ENCODE data around the gene CDCA4. TPM values are rescaled to one million over a fixed set of nuclear protein-coding genes. Genes with fewer than 3 reads are reported as not detected.

CDCA4 gene
- total RNA-seq, 2 experiments from 2014 or later = 59.4 to 63.5 TPM

- DNase-seq (no peak), ATAC-seq (no peak)
- peaks cover 7% of the 10 kb centered on the region for H3K36me3 Mint-ChIP-seq (ENCODE audit: low read depth)
- H3K4me1 Mint-ChIP-seq (ENCODE audit: low read depth) = peaks cover 55% of the 10 kb centered on the region
- H3K9me3 Mint-ChIP-seq = no peaks in the 10 kb centered on the region
- no peaks in the 10 kb centered on the region for H3K27me3 Mint-ChIP-seq
- intact Hi-C loops (cut with micrococcal nuclease) = loop anchor here (5.0 kb wide), 1 partner anchor 316 kb away; the partner anchor contains the start of gene SIVA1
- TF ChIP-seq CTCF (IDR thresholded peaks at IDR 0.05) = no peak
- H3K27ac Mint-ChIP-seq = no peak overlapping the region
- CTCF ChIA-PET = interaction anchor here (0.9 to 3.5 kb wide), 3 partner anchors 19 to 22 kb away, joined by 3 to 16 read pairs (median 5); no protein-coding TSS in a partner anchor
- POLR2A ChIA-PET = interaction anchor here (1.1 to 1.8 kb wide), 2 partner anchors 10 to 47 kb away, joined by 3 to 5 read pairs; partner anchors contain the start of gene CDCA4
- no peak overlapping the region for H3K4me3 Mint-ChIP-seq
Measured at GRCh38 chr14:105067969-105068301, 47.1 kb upstream of the CDCA4 start.

GRCh38 chr14:105067140-105067968 lies 46.5 kb upstream of the CDCA4 start:
- peak overlapping the region; percentile 96 for H3K27ac Mint-ChIP-seq
- DNase-seq (peak; percentile 84), ATAC-seq (peak; percentile 12)
- H3K9me3 Mint-ChIP-seq = no peaks in the 10 kb centered on the region
- ChIA-PET POLR2A (interaction anchor here (1.1 to 1.8 kb wide), 2 partner anchors 9 to 46 kb away, joined by 3 to 5 read pairs; partner anchors contain the start of gene CDCA4), CTCF (interaction anchor here (0.9 to 3.5 kb wide), 3 partner anchors 20 to 23 kb away, joined by 3 to 16 read pairs (median 5); no protein-coding TSS in a partner anchor)
- H3K4me1 Mint-ChIP-seq (ENCODE audit: low read depth) = peaks cover 60% of the 10 kb centered on the region
- H3K27me3 Mint-ChIP-seq = no peaks in the 10 kb centered on the region
- intact Hi-C loops (cut with micrococcal nuclease) = loop anchor here (5.0 kb wide), 1 partner anchor 315 kb away; the partner anchor contains the start of gene SIVA1
- TF ChIP-seq CTCF (IDR thresholded peaks at IDR 0.05) = no peak
- H3K36me3 Mint-ChIP-seq (ENCODE audit: low read depth) = peaks cover 9% of the 10 kb centered on the region
- no peak overlapping the region for H3K4me3 Mint-ChIP-seq

GRCh38 chr14:105066240-105067071 lies 45.6 kb upstream of the CDCA4 start:
- POLR2A ChIA-PET = interaction anchor here (1.2 to 3.4 kb wide), 4 partner anchors 8 to 47 kb away, joined by 3 to 26 read pairs (median 9); partner anchors contain the start of gene CDCA4
- TF ChIP-seq CTCF (IDR thresholded peaks at IDR 0.05) = no peak
- Mint-ChIP-seq H3K4me1 (ENCODE audit: low read depth) (peaks cover 62% of the 10 kb centered on the region), H3K27me3 (no peaks in the 10 kb centered on the region), H3K4me3 (peak overlapping the region; percentile 86), H3K27ac (peak overlapping the region; percentile 96), H3K36me3 (ENCODE audit: low read depth) (peaks cover 15% of the 10 kb centered on the region), H3K9me3 (no peaks in the 10 kb centered on the region)
- intact Hi-C loops (cut with micrococcal nuclease) = loop anchor here (5.0 kb wide), 1 partner anchor 314 kb away; the partner anchor contains the start of gene SIVA1
- ATAC-seq (no peak), DNase-seq (peak; percentile 46)
- CTCF ChIA-PET = interaction anchor here (1.6 to 10.0 kb wide), 3 partner anchors 21 to 24 kb away, joined by 6 to 72 read pairs (median 16); no protein-coding TSS in a partner anchor

GRCh38 chr14:105065280-105066228 lies 44.7 kb upstream of the CDCA4 start, which contains the start of gene GPR132:
Gene GPR132 (minus strand): TSS chr14:105065430. CDS start chr14:105055420, 10,010 bp downstream.
- H3K4me3 Mint-ChIP-seq = peak within 1 kb of the TSS; percentile 86
- ATAC-seq (peak; percentile 74), DNase-seq (peak; percentile 96)
- no peak for TF ChIP-seq CTCF (IDR thresholded peaks at IDR 0.05)
- H3K9me3 Mint-ChIP-seq = no peaks in the 10 kb centered on the region
- peaks cover 62% of the 10 kb centered on the region for H3K4me1 Mint-ChIP-seq (ENCODE audit: low read depth)
- ChIA-PET POLR2A (interaction anchor here (0.6 to 3.4 kb wide), 8 partner anchors 9 to 46 kb away, joined by 3 to 26 read pairs (median 4); partner anchors contain the start of gene CDCA4), CTCF (interaction anchor here (1.0 to 10.0 kb wide), 6 partner anchors 10 to 81 kb away, joined by 3 to 72 read pairs (median 6); no protein-coding TSS in a partner anchor)
- peak within 1 kb of the TSS; percentile 96 for H3K27ac Mint-ChIP-seq
- intact Hi-C loops (cut with micrococcal nuclease) = loop anchor here (5.0 kb wide), 1 partner anchor 313 kb away; the partner anchor contains the start of gene SIVA1
- H3K27me3 Mint-ChIP-seq = no peaks in the 10 kb centered on the region
- peaks cover 15% of the 10 kb centered on the region for H3K36me3 Mint-ChIP-seq (ENCODE audit: low read depth)
